ENCODE measurements around the gene KEAP1. TPM values are rescaled to one million over a fixed set of nuclear protein-coding genes. Genes with fewer than 3 reads are reported as not detected.

KEAP1 gene
- polyA plus RNA-seq, 12 donors = 30.3 to 85.6 (median 66.2) TPM; not detected in 1

DNA sequence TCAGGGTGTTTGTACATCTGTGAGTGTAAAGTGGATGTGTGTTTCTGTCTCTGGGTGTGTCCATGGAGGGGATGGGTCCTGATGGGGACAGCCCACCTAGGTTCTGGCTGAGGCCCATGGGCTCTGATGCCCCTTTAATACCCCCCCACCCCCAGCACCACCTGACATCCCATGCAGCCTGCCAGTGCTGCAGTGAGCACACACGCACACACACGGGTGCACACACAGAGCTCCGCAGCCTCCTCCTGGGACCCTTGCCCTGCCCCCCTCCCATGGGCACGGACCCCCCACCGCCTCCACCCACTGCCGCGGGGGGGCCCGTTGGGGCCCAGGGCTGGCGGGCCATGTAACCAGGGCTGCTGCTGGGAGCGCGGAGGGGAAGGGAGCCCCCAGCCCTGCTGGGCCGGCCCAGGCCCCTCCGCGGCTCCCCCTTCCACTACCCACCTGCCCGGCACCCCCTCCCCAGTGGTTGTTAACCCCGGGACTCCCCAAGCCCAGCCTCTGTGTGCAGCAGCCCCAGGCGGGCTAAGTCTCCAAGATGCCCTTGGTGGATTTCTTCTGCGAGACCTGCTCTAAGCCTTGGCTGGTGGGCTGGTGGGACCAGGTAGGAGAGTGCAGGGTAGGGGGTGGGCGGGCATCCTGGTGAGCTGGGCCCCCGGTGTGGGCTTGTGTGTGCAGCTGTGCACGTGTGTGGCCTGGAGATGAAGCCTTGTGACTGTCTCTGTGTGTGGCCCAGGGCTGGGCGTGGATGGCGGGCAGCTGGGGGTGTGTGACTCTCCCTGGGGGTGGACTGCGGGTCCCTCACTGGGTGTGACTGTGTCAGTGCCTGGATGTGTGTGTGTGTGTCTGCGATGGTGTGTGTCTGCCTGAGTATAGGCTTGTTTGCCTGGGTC lies 50.2 kb downstream of the KEAP1 start:
- no peak for DNase-seq

- no peak for DNase-seq
Observed at GRCh38 chr19:10450853-10451609, 52.1 kb downstream of the KEAP1 start.

DNA sequence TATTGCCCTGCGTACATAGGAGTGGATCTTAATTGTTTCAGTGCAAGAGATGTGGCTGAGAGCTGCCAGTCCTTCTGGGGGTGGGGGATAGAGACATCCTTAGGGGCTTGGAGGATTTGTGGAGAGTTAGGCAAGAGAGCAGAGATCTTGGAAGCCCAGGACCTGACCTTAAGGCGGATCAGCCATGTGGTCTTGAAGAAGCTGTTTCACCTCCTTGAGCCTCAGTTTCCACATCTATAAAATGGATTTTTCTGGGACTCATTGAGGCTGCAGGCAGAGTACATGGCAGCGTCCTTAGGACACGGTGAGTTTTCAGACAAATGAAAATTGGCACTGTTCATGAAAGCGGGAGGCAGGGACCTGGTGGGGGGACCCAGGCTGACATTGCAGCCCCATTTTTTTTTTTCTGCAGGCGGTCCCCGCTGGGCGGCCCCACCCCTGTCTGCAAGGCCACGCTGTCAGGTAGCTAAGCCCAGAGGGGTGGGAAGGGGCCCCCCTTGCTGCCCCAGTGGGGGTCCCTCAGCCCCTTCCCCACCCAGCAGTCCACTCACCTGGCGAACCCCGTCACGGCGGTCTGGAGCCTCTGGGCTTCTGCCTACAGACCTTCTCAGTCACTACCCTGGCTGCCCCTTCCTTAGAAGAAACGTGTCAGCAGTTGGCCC lies 52.8 kb downstream of the KEAP1 start:
- no peak for DNase-seq

GRCh38 chr19:10449037-10449436 lies 54.1 kb downstream of the KEAP1 start:
- DNase-seq = no peak

- no peak for DNase-seq
Observed at GRCh38 chr19:10442698-10443097, 60.5 kb downstream of the KEAP1 start.

- DNase-seq = no peak
Observed at GRCh38 chr19:10439588-10439987, 63.6 kb downstream of the KEAP1 start.

Other genes with a start within 250 kb of the KEAP1 start
- 10 to 100 TPM in 2 of 12 donors, 1 to 10 TPM in 9, not detected in 1; 5.8 to 20.7 (median 7.8) TPM for gene ICAM1, start 232.2 kb downstream of the KEAP1 start, polyA plus RNA-seq (ENCODE audit: insufficient read length in 12 of 12)
- gene ICAM4, start 216.4 kb downstream of the KEAP1 start, polyA plus RNA-seq (ENCODE audit: insufficient read length in 12 of 12) = 1 to 10 TPM in 1 of 12 donors, under 1 TPM in 9, not detected in 2; 0.22 to 1.9 (median 0.44) TPM
- 1 to 10 TPM in 1 of 12 donors, under 1 TPM in 4, not detected in 7; 0.05 to 1.1 (median 0.13) TPM for gene ICAM5, start 213.4 kb downstream of the KEAP1 start, polyA plus RNA-seq (ENCODE audit: insufficient read length in 12 of 12)
- gene ZGLP1, start 193.5 kb downstream of the KEAP1 start, polyA plus RNA-seq (ENCODE audit: insufficient read length in 12 of 12) = 1 to 10 TPM in 10 of 12 donors, not detected in 2; 1.9 to 4.8 (median 3.5) TPM
- 10 to 100 TPM in 11 of 12 donors, not detected in 1; 10.9 to 34.1 (median 13.6) TPM for gene FDX2, start 187.3 kb downstream of the KEAP1 start, polyA plus RNA-seq (ENCODE audit: insufficient read length in 12 of 12)
- 10 to 100 TPM in 9 of 12 donors, 1 to 10 TPM in 2, not detected in 1; 9.3 to 27.7 (median 12.1) TPM for gene RAVER1, start 169.8 kb downstream of the KEAP1 start, polyA plus RNA-seq (ENCODE audit: insufficient read length in 12 of 12)
- gene ICAM3, start 163.7 kb downstream of the KEAP1 start, polyA plus RNA-seq (ENCODE audit: insufficient read length in 12 of 12) = 10 to 100 TPM in 1 of 12 donors, 1 to 10 TPM in 9, not detected in 2; 4.6 to 10.4 (median 5.3) TPM
- gene TYK2, start 122.8 kb downstream of the KEAP1 start, polyA plus RNA-seq (ENCODE audit: insufficient read length in 12 of 12) = 100 to 1,000 TPM in 1 of 12 donors, 10 to 100 TPM in 10, not detected in 1; 52.4 to 126 (median 61.0) TPM
- gene CDC37, start 99.8 kb downstream of the KEAP1 start, polyA plus RNA-seq (ENCODE audit: insufficient read length in 12 of 12) = 100 to 1,000 TPM in 11 of 12 donors, not detected in 1; 109 to 202 (median 123) TPM
- 1 to 10 TPM in 11 of 12 donors, not detected in 1; 2.4 to 5.2 (median 3.2) TPM for gene PDE4A, start 82.8 kb downstream of the KEAP1 start, polyA plus RNA-seq (ENCODE audit: insufficient read length in 12 of 12)
- gene S1PR5, start 14.1 kb upstream of the KEAP1 start, polyA plus RNA-seq (ENCODE audit: insufficient read length in 12 of 12) = 1 to 10 TPM in 9 of 12 donors, under 1 TPM in 1, not detected in 2; 0.86 to 2.4 (median 1.6) TPM
- gene ATG4D, start 40.5 kb upstream of the KEAP1 start, polyA plus RNA-seq (ENCODE audit: insufficient read length in 12 of 12) = 10 to 100 TPM in 11 of 12 donors, not detected in 1; 16.8 to 57.9 (median 19.9) TPM
- 10 to 100 TPM in 11 of 12 donors, not detected in 1; 15.9 to 47.3 (median 22.8) TPM for gene KRI1, start 62.7 kb upstream of the KEAP1 start, polyA plus RNA-seq (ENCODE audit: insufficient read length in 12 of 12)
- gene CDKN2D, start 65.6 kb upstream of the KEAP1 start, polyA plus RNA-seq (ENCODE audit: insufficient read length in 12 of 12) = 10 to 100 TPM in 11 of 12 donors, not detected in 1; 11.8 to 36.1 (median 14.3) TPM
- gene AP1M2, start 84.0 kb upstream of the KEAP1 start, polyA plus RNA-seq (ENCODE audit: insufficient read length in 12 of 12) = 1 to 10 TPM in 4 of 12 donors, under 1 TPM in 3, not detected in 5; 0.31 to 6.6 (median 1.2) TPM
- gene SLC44A2, start 122.2 kb upstream of the KEAP1 start, polyA plus RNA-seq (ENCODE audit: insufficient read length in 12 of 12) = 100 to 1,000 TPM; 112 to 710 (median 142) TPM
- 100 to 1,000 TPM; 134 to 868 (median 154) TPM for gene ILF3, start 151.0 kb upstream of the KEAP1 start, polyA plus RNA-seq (ENCODE audit: insufficient read length in 12 of 12)
- 10 to 100 TPM in 11 of 12 donors, not detected in 1; 21.5 to 45.6 (median 28.5) TPM for gene QTRT1, start 198.1 kb upstream of the KEAP1 start, polyA plus RNA-seq (ENCODE audit: insufficient read length in 12 of 12)
- gene DNM2, start 214.7 kb upstream of the KEAP1 start, polyA plus RNA-seq (ENCODE audit: insufficient read length in 12 of 12) = 100 to 1,000 TPM in 1 of 12 donors, 10 to 100 TPM in 10, not detected in 1; 52.4 to 101 (median 74.4) TPM

Data from muscle of arm (tissue), 12 donors.